HG02981 (cell line): ENCODE data around the gene ZNF490.

Experiments
- ATAC-seq: cut with Tn5 transposase; IDR thresholded peaks from one replicate; pipeline ENCODE4 v1.9.1; 2021; ENCODE audit warnings: mild to moderate bottlenecking, moderate library complexity; ENCODE audit not compliant: unreplicated experiment

The ZNF490 gene

DNA sequence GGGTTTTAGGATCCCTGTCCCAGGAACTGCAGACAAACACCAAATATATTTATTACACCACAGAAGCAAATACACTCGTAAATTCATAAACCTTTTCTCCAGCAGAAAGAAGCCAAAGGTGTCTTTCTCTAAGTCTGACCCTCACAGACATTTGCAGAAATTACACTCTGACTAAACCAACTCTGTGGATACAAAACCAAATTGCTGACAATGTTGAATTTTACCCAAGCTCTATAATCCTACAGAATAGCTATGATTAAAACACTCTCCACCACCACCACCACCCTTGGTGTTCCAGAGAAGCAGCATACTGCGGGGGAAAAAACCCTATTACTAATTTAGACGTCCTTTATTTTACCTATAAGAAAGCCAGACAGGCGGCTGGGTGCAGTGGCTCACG lies 64.5 kb downstream of the ZNF490 start:
- no peak for ATAC-seq

DNA sequence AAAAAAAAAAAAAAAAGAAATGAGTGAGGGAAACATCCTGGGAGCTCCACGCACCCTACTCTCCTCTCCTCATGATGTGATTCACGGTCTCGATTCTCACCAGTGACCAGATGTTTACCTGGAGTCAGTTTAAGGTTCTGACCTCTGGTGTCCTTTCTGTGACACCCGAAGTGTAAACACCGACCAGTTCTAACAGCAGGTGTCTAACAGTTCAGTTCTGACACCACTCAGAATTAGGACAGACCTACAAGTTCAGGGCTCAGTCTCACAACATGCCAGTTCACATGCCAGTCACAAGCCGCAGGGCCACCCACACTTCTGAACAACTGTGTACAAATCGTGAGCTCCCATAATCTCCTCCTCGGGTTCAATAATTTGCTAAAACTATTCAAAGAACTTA lies 65.3 kb downstream of the ZNF490 start:
- ATAC-seq: no peak

DNA sequence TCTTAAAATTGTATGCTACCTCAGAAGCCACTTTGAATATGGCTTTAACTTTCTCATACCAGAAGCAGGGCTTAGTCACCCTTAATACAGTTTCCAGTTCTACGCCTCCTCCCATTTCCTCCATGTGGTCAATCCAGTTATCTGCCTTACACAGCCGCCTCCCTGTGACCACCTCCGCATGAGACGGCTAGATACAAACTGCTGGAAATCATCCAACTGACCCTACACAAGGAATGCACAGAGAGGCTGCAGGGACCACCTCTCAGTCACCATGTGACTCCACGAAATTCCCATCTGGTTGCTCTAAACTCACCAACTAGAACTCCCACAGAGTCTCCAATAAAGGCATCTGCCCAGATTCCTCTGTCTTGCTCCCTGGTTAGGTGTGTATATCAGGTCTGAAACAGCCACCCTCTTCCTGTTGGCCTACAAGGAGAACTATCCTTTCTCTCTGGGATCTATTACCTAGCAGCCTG lies 66.2 kb downstream of the ZNF490 start:
- ATAC-seq: no peak

DNA sequence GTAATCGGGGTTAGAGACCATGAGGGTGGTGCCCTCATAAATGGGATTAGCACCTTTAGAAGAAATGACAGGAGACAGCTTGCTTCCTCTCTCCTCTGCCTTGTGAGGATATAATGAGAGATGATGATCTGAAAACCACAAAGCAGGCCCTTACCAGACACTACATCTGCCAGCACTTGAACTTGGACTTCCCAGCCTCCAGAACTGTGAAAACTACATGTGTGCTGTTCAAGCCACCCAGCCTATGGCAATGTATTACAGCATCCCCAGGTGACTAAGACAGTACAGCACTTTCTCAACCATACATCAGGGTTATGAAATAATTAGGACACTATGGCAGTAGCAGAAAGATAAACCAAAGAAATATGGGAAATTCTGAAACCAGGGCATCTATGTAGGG lies 66.8 kb downstream of the ZNF490 start:
- ATAC-seq: no peak
